Testis (tissue), 5 donors: ENCODE data around the gene KLHDC9. TPM values are rescaled to one million over a fixed set of nuclear protein-coding genes. Genes with fewer than 3 reads are reported as not detected.

Experiments used
- DNase-seq: peaks from one replicate; pipeline ENCODE4 v3.0.0-alpha.2; 2019
- H3K27ac ChIP-seq, 2 donors: fragments of 200-600 bp; sonication (generic); one replicate each; pipeline ENCODE4 v1.5.1; 2019
- H3K27me3 ChIP-seq: fragments of 200-600 bp; sonication (generic); one replicate; pipeline ENCODE4 v1.5.1; 2019
- H3K36me3 ChIP-seq: fragments of 200-600 bp; sonication (generic); one replicate; pipeline ENCODE4 v1.5.1; 2017; ENCODE audit warnings: low read depth; ENCODE audit errors: missing control alignments
- H3K4me1 ChIP-seq: fragments of 200-600 bp; sonication (generic); one replicate; pipeline ENCODE4 v1.5.1; 2019
- H3K4me3 ChIP-seq, 2 donors: fragments of 200-600 bp; sonication (generic); one replicate each; pipeline ENCODE4 v1.5.1; 2017 to 2019
- H3K9me3 ChIP-seq: fragments of 200-600 bp; sonication (generic); one replicate; pipeline ENCODE4 v1.5.1; 2017
- POLR2A ChIP-seq: fragments of 450-650 bp; IDR thresholded peaks from one replicate; pipeline ENCODE4 v1.6.1; 2017; ENCODE audit warnings: antibody characterized with exemption, mild to moderate bottlenecking, moderate library complexity
- WGBS, 2 donors: methylation state at CpG; one replicate each; pipeline ENCODE4 v1.1.5; 2018; 5-methylcytosine and 5-hydroxymethylcytosine counted together
- intact Hi-C: fragments of 100-400 bp; cut with DNase I; formaldehyde crosslinking; loops from one replicate; pipeline ENCODE4 v1.15.1; 2023; ENCODE audit warnings: low total_unique reads
- long read RNA-seq, 2 donors: transcript quantifications; one replicate each; lab custom pipeline, GENCODE V29; 2026
- polyA plus RNA-seq: library from polyadenylated mRNA; stranded (reverse); fragments of 350-450 nt; fragmentation: Illumina TruSeq; extraction: RNeasy Lipid Tissue Mini Kit (QIAGEN cat#74804); gene quantifications from one replicate; pipeline ENCODE4 v1.2.3, GENCODE V29; 2014; ENCODE audit warnings: low read depth, low replicate concordance; ENCODE audit not compliant: insufficient read depth
- total RNA-seq, 2 donors: library from RNA; depleted of rRNA; stranded (reverse); fragments of >200 nt; gene quantifications; one replicate each; pipeline ENCODE4 v1.2.3, GENCODE V29; 2016
- TF ChIP-seq, protein P1 (sequence below), 3 experiments: fragments of 450-650 bp in 2 of 3; fragments of 200-600 bp in 1 of 3; sonication (generic) in 1 of 3; IDR thresholded peaks; one replicate each; pipeline ENCODE4 v1.5.1; 2016 to 2019; ENCODE audit warnings: antibody characterized with exemption in 3 of 3, mild to moderate bottlenecking in 2 of 3, moderate library complexity in 1 of 3

The KLHDC9 gene, protein sequence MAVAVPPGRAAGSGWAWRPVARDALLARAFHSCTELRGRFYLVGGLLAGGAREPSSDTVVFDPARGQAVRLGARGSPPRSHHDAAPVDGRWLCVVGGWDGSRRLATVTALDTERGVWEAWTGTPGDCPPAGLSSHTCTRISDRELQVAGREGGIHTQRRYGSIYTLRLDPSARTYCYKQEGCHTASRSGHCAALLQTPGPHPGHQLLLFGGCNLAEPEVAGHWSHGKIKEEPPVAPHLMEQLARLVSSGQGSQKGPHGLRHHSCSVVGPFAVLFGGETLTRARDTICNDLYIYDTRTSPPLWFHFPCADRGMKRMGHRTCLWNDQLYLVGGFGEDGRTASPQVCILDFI
- total RNA-seq = 10 to 100 TPM; 55.8 to 57.2 TPM
- 144 TPM for polyA plus RNA-seq
- long read RNA-seq, donor 1, transcript KLHDC9-207 (5 exons, 1,038 nt) = major isoform, 5 of 8 reads
- long read RNA-seq, donor 1, partial matches to known transcripts = 0 of 8 reads
- long read RNA-seq, donor 1, other reads (novel, unspliced or antisense) = 0 of 8 reads
- long read RNA-seq, donor 2, partial matches to known transcripts = 0 of 2 reads
- long read RNA-seq, donor 2, other reads (novel, unspliced or antisense) = 0 of 2 reads

DNA sequence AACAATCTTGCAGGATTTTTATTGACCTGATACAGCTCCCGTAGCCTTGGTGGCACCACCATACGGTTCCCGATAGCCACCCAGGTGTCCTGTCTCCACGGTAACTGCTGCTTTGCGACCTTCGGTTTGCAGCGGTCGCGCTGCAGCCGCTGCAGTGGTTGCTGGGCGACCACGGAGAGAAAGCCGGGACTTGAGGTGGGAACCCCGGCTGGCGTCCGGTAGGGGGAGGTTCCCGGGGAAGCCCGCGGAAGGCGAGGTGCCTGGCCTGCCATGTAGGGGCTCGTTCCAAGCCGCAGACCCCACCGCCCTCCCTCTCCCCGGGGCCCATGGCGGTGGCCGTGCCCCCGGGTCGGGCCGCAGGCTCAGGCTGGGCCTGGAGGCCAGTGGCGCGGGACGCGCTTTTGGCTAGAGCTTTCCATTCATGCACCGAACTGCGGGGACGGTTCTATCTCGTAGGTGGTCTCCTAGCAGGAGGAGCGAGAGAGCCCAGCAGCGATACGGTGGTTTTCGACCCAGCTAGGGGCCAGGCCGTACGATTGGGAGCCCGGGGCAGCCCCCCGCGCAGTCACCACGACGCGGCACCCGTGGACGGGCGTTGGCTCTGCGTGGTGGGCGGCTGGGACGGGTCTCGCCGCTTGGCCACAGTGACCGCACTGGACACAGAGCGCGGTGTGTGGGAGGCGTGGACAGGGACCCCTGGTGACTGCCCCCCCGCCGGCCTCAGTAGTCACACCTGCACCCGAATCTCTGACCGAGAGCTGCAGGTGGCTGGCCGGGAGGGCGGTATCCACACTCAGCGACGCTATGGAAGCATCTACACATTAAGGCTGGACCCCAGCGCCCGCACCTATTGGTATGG lies at the start of gene KLHDC9:
Gene KLHDC9 (plus strand): TSS at position 152 of the 859 bp plus-strand sequence. CDS start 175 bp downstream, at position 327.
- H3K9me3 ChIP-seq = no peaks in the 10 kb centered on the region
- 9 to 17% methylated on average over 14 to 50 of the region's 71 CpGs for WGBS, 2 donors
- H3K27me3 ChIP-seq = no peaks in the 10 kb centered on the region
- peak; percentile 86 for DNase-seq
- peaks cover 5% of the 10 kb centered on the region for H3K4me1 ChIP-seq
- H3K36me3 ChIP-seq = no peaks in the 10 kb centered on the region
- TF ChIP-seq, protein P1, sequence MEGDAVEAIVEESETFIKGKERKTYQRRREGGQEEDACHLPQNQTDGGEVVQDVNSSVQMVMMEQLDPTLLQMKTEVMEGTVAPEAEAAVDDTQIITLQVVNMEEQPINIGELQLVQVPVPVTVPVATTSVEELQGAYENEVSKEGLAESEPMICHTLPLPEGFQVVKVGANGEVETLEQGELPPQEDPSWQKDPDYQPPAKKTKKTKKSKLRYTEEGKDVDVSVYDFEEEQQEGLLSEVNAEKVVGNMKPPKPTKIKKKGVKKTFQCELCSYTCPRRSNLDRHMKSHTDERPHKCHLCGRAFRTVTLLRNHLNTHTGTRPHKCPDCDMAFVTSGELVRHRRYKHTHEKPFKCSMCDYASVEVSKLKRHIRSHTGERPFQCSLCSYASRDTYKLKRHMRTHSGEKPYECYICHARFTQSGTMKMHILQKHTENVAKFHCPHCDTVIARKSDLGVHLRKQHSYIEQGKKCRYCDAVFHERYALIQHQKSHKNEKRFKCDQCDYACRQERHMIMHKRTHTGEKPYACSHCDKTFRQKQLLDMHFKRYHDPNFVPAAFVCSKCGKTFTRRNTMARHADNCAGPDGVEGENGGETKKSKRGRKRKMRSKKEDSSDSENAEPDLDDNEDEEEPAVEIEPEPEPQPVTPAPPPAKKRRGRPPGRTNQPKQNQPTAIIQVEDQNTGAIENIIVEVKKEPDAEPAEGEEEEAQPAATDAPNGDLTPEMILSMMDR (IDR thresholded peaks at IDR 0.05) = peak in 1 of 3 experiments; percentile 19
- TF ChIP-seq POLR2A = no peak
- intact Hi-C loops = loop anchor here (10.0 kb wide), 1 partner anchor 104 kb away; no protein-coding TSS in a partner anchor
- peak within 1 kb of the TSS; percentile 22 to 66 for H3K27ac ChIP-seq
- peak within 1 kb of the TSS; percentile 64 to 75 for H3K4me3 ChIP-seq

DNA sequence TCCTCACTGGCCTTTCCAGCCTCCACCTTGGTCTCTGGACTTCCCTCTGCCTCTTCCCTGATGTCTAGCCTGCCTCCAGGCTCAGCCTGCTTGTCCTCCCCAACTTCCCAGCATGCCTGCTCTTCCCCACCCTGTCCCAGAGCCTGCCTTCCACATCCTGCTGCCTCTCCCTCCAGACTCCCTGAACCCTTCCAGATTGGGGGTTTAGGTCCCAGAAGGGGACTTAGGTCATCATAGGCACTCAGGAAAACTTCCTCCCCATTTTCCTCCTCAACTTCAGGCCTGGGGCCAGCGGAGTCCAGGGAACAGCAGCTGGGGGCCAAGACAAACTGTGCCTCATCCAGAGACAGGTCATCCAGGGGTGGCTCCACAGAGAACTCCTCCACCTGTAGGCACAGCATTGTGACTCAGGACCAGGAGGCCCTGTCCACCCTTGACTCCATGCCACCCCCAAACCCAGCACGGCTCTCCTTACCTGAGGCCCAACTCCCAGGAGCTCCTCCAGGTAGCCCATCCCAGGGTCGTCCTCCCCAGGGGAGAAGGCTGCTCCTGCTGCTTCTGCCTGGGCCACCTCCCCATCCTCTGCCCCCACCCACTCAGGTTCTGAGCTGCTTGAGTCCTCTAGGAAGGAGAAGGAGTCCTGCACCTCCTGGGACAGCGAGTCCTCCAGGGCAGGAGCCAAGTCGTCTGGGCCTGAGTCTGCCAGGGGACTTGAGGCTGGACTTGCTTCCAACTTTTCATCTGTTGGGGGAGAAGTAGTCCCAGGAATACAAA lies 49.0 kb upstream of the KLHDC9 start:
- H3K27me3 ChIP-seq = no peaks in the 10 kb centered on the region
- H3K4me1 ChIP-seq = peaks cover 5% of the 10 kb centered on the region
- H3K4me3 ChIP-seq = no peak overlapping the region
- no peak for DNase-seq
- no peaks in the 10 kb centered on the region for H3K9me3 ChIP-seq
- no peak for TF ChIP-seq POLR2A
- TF ChIP-seq, protein P1 (IDR thresholded peaks at IDR 0.05) = no peak
- intact Hi-C loops = no loop called here
- 89 to 92% methylated on average over 4 to 5 of the region's 5 CpGs for WGBS, 2 donors
- H3K27ac ChIP-seq = no peak overlapping the region
- H3K36me3 ChIP-seq = no peaks in the 10 kb centered on the region

DNA sequence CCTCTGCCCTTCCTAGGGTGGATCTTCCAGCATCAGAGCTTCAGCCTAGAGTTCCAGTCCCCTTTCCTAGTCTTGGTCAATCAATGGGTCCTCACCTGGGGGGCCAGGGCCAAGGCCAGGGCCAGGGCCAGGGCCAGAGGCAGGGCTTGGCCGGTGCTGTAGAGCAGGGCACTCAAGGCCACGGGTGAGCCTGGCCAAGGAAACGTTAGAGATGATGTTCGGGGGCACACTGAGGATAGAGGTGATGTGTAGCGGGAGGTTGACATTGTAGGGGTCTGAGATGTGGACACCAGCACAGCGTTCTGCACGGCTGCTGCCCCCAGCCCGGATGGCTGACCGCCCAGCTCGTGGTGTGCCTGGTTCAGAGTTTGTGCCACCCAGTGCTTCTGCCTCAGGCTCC lies 46.9 kb upstream of the KLHDC9 start:
- TF ChIP-seq, protein P1 (IDR thresholded peaks at IDR 0.05) = no peak
- TF ChIP-seq POLR2A = no peak
- intact Hi-C loops = no loop called here
- Histone ChIP-seq H3K36me3 (no peaks in the 10 kb centered on the region), H3K27me3 (no peaks in the 10 kb centered on the region), H3K4me1 (no peaks in the 10 kb centered on the region), H3K9me3 (no peaks in the 10 kb centered on the region), H3K27ac (no peak overlapping the region), H3K4me3 (no peak overlapping the region)
- DNase-seq = no peak
- WGBS, 2 donors = 90 to 95% methylated on average over 7 to 10 of the region's 10 CpGs

DNA sequence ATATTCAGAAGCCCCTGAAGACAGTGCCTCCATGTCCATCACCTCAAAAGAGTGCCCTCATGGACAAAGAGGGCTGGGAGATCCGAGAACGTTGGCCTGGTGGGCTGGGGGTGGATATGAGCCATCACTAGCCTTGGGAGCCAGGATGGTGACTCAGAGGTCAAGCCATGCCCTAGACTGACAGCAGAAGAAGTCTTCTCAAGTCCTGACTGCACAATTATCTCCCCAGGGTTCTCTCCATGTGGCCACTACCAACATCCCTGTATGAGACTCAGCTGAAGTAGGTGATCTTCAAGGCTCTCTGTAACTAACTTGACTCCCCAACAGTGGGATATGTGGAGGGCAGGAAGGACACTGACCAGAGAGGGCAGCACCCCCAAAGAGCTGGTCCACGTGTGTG lies 45.3 kb upstream of the KLHDC9 start:
- intact Hi-C loops = no loop called here
- no peaks in the 10 kb centered on the region for H3K4me1 ChIP-seq
- H3K36me3 ChIP-seq = no peaks in the 10 kb centered on the region
- DNase-seq = no peak
- H3K27me3 ChIP-seq = no peaks in the 10 kb centered on the region
- no peaks in the 10 kb centered on the region for H3K9me3 ChIP-seq
- 68 to 83% methylated on average over 3 of the region's 3 CpGs for WGBS, 2 donors
- no peak overlapping the region for H3K4me3 ChIP-seq
- no peak overlapping the region for H3K27ac ChIP-seq
- no peak for TF ChIP-seq POLR2A
- TF ChIP-seq, protein P1 (IDR thresholded peaks at IDR 0.05) = no peak
